Astrocyte (in vitro differentiated cells and primary cell): ENCODE data around the gene MBD3L3. TPM values are rescaled to one million over a fixed set of nuclear protein-coding genes. Genes with fewer than 3 reads are reported as not detected.

Source experiments
- DNase-seq: peaks from one replicate; pipeline ENCODE4 v3.0.0-alpha.2; 2010; ENCODE audit warnings: low read depth
- FAIRE-seq: peaks from 2 replicates; lab custom pipeline; 2011; peaks lifted over from hg19 to GRCh38; lab: Jason Lieb, UNC
- H2AFZ ChIP-seq: 2 replicates; pipeline ENCODE4 v1.6.0; 2012; ENCODE audit warnings: low read depth, low read length, inconsistent platforms
- H3K27ac ChIP-seq: 2 replicates; pipeline ENCODE4 v1.5.1; 2011; ENCODE audit warnings: low read depth, low read length, inconsistent platforms
- H3K27me3 ChIP-seq: 2 replicates; pipeline ENCODE4 v1.6.0; 2011; ENCODE audit warnings: low read length, inconsistent platforms; ENCODE audit not compliant: insufficient read depth
- H3K36me3 ChIP-seq: 2 replicates; pipeline ENCODE4 v1.5.1; 2011; ENCODE audit warnings: low read length, inconsistent platforms; ENCODE audit not compliant: insufficient read depth
- H3K4me1 ChIP-seq: 2 replicates; pipeline ENCODE4 v1.5.1; 2011; ENCODE audit warnings: low read length, inconsistent platforms; ENCODE audit not compliant: insufficient read depth
- H3K4me2 ChIP-seq: 2 replicates; pipeline ENCODE4 v1.6.0; 2012; ENCODE audit warnings: low read length, inconsistent platforms
- H3K4me3 ChIP-seq: 2 replicates; pipeline ENCODE4 v1.5.1; 2011; ENCODE audit warnings: low read depth, mild to moderate bottlenecking, low read length, inconsistent platforms; ENCODE audit not compliant: insufficient read depth
- H3K79me2 ChIP-seq: 2 replicates; pipeline ENCODE4 v1.6.0; 2012; ENCODE audit warnings: mild to moderate bottlenecking, low read length, inconsistent platforms; ENCODE audit not compliant: insufficient read depth
- H3K9ac ChIP-seq: 2 replicates; pipeline ENCODE4 v1.6.0; 2012; ENCODE audit warnings: mild to moderate bottlenecking, low read length, inconsistent platforms
- H3K9me3 ChIP-seq: 2 replicates; pipeline ENCODE4 v1.5.1; 2012; ENCODE audit warnings: low read depth, mild to moderate bottlenecking, low read length, inconsistent platforms; ENCODE audit not compliant: insufficient read depth
- H4K20me1 ChIP-seq: 2 replicates; pipeline ENCODE4 v1.6.0; 2012; ENCODE audit warnings: low read length, inconsistent platforms; ENCODE audit not compliant: insufficient read depth
- H3K27ac Mint-ChIP-seq: one replicate; pipeline ENCODE4 v1.8.0; 2021; ENCODE audit warnings: mild to moderate bottlenecking, mixed read lengths; ENCODE audit not compliant: unreplicated experiment
- H3K27me3 Mint-ChIP-seq: one replicate; pipeline ENCODE4 v1.8.0; 2021; ENCODE audit warnings: low read depth, mixed read lengths; ENCODE audit not compliant: unreplicated experiment
- H3K36me3 Mint-ChIP-seq: one replicate; pipeline ENCODE4 v1.8.0; 2021; ENCODE audit warnings: low read depth, mixed read lengths; ENCODE audit not compliant: unreplicated experiment
- H3K4me1 Mint-ChIP-seq: one replicate; pipeline ENCODE4 v1.8.0; 2021; ENCODE audit warnings: low read depth, mixed read lengths; ENCODE audit not compliant: unreplicated experiment
- H3K4me3 Mint-ChIP-seq: one replicate; pipeline ENCODE4 v1.8.0; 2021; ENCODE audit warnings: mild to moderate bottlenecking, moderate library complexity, mixed read lengths; ENCODE audit not compliant: unreplicated experiment
- H3K9me3 Mint-ChIP-seq: one replicate; pipeline ENCODE4 v1.8.0; 2021; ENCODE audit warnings: mild to moderate bottlenecking, mixed read lengths; ENCODE audit not compliant: unreplicated experiment
- CTCF ChIP-seq: IDR thresholded peaks from 2 replicates; pipeline ENCODE4 v1.5.1; 2011; ENCODE audit warnings: low read depth, mild to moderate bottlenecking, inconsistent platforms, low read length, moderate library complexity; ENCODE audit not compliant: insufficient read depth
- EZH2 ChIP-seq: IDR thresholded peaks from 2 replicates; pipeline ENCODE4 v1.6.1; 2012; ENCODE audit warnings: mild to moderate bottlenecking, low read length, inconsistent platforms; ENCODE audit not compliant: insufficient read depth
- total RNA-seq: library from RNA; stranded (reverse); gene quantifications from 2 replicates; pipeline ENCODE4 v1.2.1, GENCODE V29; 2021

MBD3L3 gene
- total RNA-seq, 1 donor from 2014 or later, result not detected

GRCh38 chr19:7069042-7069903 lies 10.8 kb upstream of the MBD3L3 start, which contains the start of gene ZNF557:
TSS of gene ZNF557 (plus strand) at chr19:7069703. CDS start at chr19:7075075, 5,372 bp downstream.
- peak within 1 kb of the TSS; percentile 70 for H3K27ac ChIP-seq
- peak within 1 kb of the TSS; percentile 87 for H3K4me3 ChIP-seq
- H3K79me2 ChIP-seq, result peaks cover 20% of the 10 kb centered on the region
- Mint-ChIP-seq H3K4me3 (peak within 1 kb of the TSS; percentile 94), H3K4me1 (peaks cover 5% of the 10 kb centered on the region), H3K27ac (peak within 1 kb of the TSS; percentile 76), H3K36me3 (peaks cover 15% of the 10 kb centered on the region), H3K9me3 (peaks cover 5% of the 10 kb centered on the region), H3K27me3 (no peaks in the 10 kb centered on the region)
- H4K20me1 ChIP-seq, result peaks cover 4% of the 10 kb centered on the region
- H3K27me3 ChIP-seq, result no peaks in the 10 kb centered on the region
- no peak for TF ChIP-seq CTCF
- no peak for TF ChIP-seq EZH2
- peak within 1 kb of the TSS; percentile 98 for H2AFZ ChIP-seq
- FAIRE-seq (no peak), DNase-seq (peak; percentile 91)
- H3K4me2 ChIP-seq, result peak within 1 kb of the TSS; percentile 87
- peaks cover 14% of the 10 kb centered on the region for H3K36me3 ChIP-seq
- H3K9me3 ChIP-seq, result no peaks in the 10 kb centered on the region
- peak within 1 kb of the TSS; percentile 91 for H3K9ac ChIP-seq
- H3K4me1 ChIP-seq, result peaks cover 5% of the 10 kb centered on the region

GRCh38 chr19:7068599-7068998 lies 10.1 kb upstream of the MBD3L3 start:
- Histone ChIP-seq H3K4me1 (peaks cover 5% of the 10 kb centered on the region), H4K20me1 (peaks cover 4% of the 10 kb centered on the region), H3K27ac (no peak overlapping the region), H3K4me3 (no peak overlapping the region), H3K79me2 (peaks cover 20% of the 10 kb centered on the region), H3K4me2 (peak overlapping the region; percentile 87), H2AFZ (peak overlapping the region; percentile 74), H3K27me3 (no peaks in the 10 kb centered on the region), H3K9ac (no peak overlapping the region), H3K9me3 (no peaks in the 10 kb centered on the region), H3K36me3 (peaks cover 13% of the 10 kb centered on the region)
- Mint-ChIP-seq H3K27ac (no peak overlapping the region), H3K4me3 (peak overlapping the region; percentile 94), H3K4me1 (peaks cover 5% of the 10 kb centered on the region), H3K27me3 (no peaks in the 10 kb centered on the region), H3K36me3 (peaks cover 9% of the 10 kb centered on the region), H3K9me3 (peaks cover 5% of the 10 kb centered on the region)
- FAIRE-seq, result no peak
- no peak for DNase-seq
- TF ChIP-seq CTCF, result no peak
- no peak for TF ChIP-seq EZH2
